Ecto neural progenitor cell (in vitro differentiated cells): ENCODE data around the gene WWC1.

Source experiments
- DNase-seq: peaks from one replicate; pipeline ENCODE4 v3.0.0-alpha.2; 2018; ENCODE audit warnings: low spot score

Gene WWC1

GRCh38 chr5:168446983-168447619 is 155.7 kb downstream of the WWC1 start:
- DNase-seq: no peak

- peak; percentile 72 for DNase-seq
Measured at GRCh38 chr5:168447808-168448207, 156.4 kb downstream of the WWC1 start.

- no peak for DNase-seq
Measured at GRCh38 chr5:168449166-168449565, 157.7 kb downstream of the WWC1 start.

GRCh38 chr5:168451565-168451964 is 160.1 kb downstream of the WWC1 start:
- no peak for DNase-seq

GRCh38 chr5:168455201-168455600 is 163.8 kb downstream of the WWC1 start:
- DNase-seq: no peak

GRCh38 chr5:168457542-168457941 is 166.1 kb downstream of the WWC1 start:
- no peak for DNase-seq

GRCh38 chr5:168460606-168461005 is 169.2 kb downstream of the WWC1 start:
- no peak for DNase-seq

- no peak for DNase-seq
Measured at GRCh38 chr5:168463081-168463480, 171.6 kb downstream of the WWC1 start.

GRCh38 chr5:168464214-168464613 is 172.8 kb downstream of the WWC1 start:
- no peak for DNase-seq

GRCh38 chr5:168464641-168465040 is 173.2 kb downstream of the WWC1 start:
- DNase-seq: no peak

GRCh38 chr5:168467755-168468330 is 176.4 kb downstream of the WWC1 start:
- no peak for DNase-seq

- no peak for DNase-seq
Measured at GRCh38 chr5:168468836-168469235, 177.4 kb downstream of the WWC1 start.

GRCh38 chr5:168469816-168470215 is 178.4 kb downstream of the WWC1 start:
- no peak for DNase-seq

- no peak for DNase-seq
Measured at GRCh38 chr5:168471785-168472184, 180.3 kb downstream of the WWC1 start.

- DNase-seq: no peak
Measured at GRCh38 chr5:168472329-168472728, 180.9 kb downstream of the WWC1 start.

GRCh38 chr5:168474319-168474718 is 182.9 kb downstream of the WWC1 start:
- no peak for DNase-seq

- DNase-seq: no peak
Measured at GRCh38 chr5:168477060-168477459, 185.6 kb downstream of the WWC1 start.

GRCh38 chr5:168479166-168479565 is 187.7 kb downstream of the WWC1 start:
- DNase-seq: no peak

- DNase-seq: no peak
Measured at GRCh38 chr5:168480601-168481000, 189.2 kb downstream of the WWC1 start.

- DNase-seq: no peak
Measured at GRCh38 chr5:168481330-168481788, 189.9 kb downstream of the WWC1 start.

- DNase-seq: no peak
Measured at GRCh38 chr5:168482361-168482760, 190.9 kb downstream of the WWC1 start.

- DNase-seq: peak; percentile 95
Measured at GRCh38 chr5:168486136-168486879, 194.9 kb downstream of the WWC1 start, which contains the start of gene RARS1. TSS of gene RARS1 (plus strand) at chr5:168486471. CDS start at chr5:168486499, 28 bp downstream.

- no peak for DNase-seq
Measured at GRCh38 chr5:168489059-168489458, 197.6 kb downstream of the WWC1 start.
